RWPE1 (cell line): Measurements from ENCODE around the gene SH3PXD2A.
A peak's percentile ranks its signal among the peaks of the same experiment; 100 is the strongest.

ENCODE experiments used
- CTCF ChIA-PET: fragments of 350-600 bp; sonication (Branson Sonifier 250); formaldehyde crosslinking; extraction: SDS; loops from one replicate; lab custom pipeline; 2021; lab: Yijun Ruan, JAX
- POLR2A ChIA-PET: fragments of 400-600 bp; formaldehyde crosslinking; extraction: SDS; loops from one replicate; lab custom pipeline; 2020; ENCODE audit warnings: antibody characterized with exemption; ENCODE audit not compliant: low non-redundant PET; lab: Yijun Ruan, JAX
- DNase-seq: peaks from one replicate; pipeline ENCODE4 v3.0.0; 2012; ENCODE audit warnings: low spot score
- H3K27ac ChIP-seq: fragments of 450-650 bp; 2 replicates; pipeline ENCODE4 v1.5.1; 2017
- TF ChIP-seq, protein P1 (sequence below): fragments of 450-650 bp; conservative IDR thresholded peaks from 2 replicates; pipeline ENCODE4 v1.5.1; 2017; ENCODE audit warnings: low read depth, mild to moderate bottlenecking

The SH3PXD2A gene, protein sequence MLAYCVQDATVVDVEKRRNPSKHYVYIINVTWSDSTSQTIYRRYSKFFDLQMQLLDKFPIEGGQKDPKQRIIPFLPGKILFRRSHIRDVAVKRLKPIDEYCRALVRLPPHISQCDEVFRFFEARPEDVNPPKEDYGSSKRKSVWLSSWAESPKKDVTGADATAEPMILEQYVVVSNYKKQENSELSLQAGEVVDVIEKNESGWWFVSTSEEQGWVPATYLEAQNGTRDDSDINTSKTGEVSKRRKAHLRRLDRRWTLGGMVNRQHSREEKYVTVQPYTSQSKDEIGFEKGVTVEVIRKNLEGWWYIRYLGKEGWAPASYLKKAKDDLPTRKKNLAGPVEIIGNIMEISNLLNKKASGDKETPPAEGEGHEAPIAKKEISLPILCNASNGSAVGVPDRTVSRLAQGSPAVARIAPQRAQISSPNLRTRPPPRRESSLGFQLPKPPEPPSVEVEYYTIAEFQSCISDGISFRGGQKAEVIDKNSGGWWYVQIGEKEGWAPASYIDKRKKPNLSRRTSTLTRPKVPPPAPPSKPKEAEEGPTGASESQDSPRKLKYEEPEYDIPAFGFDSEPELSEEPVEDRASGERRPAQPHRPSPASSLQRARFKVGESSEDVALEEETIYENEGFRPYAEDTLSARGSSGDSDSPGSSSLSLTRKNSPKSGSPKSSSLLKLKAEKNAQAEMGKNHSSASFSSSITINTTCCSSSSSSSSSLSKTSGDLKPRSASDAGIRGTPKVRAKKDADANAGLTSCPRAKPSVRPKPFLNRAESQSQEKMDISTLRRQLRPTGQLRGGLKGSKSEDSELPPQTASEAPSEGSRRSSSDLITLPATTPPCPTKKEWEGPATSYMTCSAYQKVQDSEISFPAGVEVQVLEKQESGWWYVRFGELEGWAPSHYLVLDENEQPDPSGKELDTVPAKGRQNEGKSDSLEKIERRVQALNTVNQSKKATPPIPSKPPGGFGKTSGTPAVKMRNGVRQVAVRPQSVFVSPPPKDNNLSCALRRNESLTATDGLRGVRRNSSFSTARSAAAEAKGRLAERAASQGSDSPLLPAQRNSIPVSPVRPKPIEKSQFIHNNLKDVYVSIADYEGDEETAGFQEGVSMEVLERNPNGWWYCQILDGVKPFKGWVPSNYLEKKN

DNA sequence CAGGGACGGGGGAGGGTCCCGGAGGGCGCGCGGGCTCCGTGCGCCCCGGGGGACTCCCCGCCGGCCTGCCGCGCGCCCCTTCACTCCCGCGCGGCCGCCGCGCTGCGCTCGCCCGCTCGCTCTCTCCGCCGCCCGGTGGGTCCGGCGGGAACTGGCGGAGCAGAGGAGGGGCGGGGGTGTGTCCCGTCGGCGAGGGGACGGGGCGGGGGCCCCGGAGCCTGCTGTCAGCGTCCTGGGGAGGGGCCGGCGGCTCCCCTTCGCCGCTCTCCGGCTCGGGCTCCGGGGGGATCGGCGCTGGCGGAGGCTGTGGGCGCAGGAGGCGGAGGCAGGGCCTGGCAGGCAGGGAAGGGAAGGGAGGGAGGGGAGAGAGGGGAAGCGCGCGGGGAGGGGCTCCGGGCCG, at the start of gene SH3PXD2A:
Gene SH3PXD2A (minus strand): TSS at position 153 of the 400 bp plus-strand sequence. CDS start 310 bp downstream, outside the sequence.
- TF ChIP-seq, protein P1, sequence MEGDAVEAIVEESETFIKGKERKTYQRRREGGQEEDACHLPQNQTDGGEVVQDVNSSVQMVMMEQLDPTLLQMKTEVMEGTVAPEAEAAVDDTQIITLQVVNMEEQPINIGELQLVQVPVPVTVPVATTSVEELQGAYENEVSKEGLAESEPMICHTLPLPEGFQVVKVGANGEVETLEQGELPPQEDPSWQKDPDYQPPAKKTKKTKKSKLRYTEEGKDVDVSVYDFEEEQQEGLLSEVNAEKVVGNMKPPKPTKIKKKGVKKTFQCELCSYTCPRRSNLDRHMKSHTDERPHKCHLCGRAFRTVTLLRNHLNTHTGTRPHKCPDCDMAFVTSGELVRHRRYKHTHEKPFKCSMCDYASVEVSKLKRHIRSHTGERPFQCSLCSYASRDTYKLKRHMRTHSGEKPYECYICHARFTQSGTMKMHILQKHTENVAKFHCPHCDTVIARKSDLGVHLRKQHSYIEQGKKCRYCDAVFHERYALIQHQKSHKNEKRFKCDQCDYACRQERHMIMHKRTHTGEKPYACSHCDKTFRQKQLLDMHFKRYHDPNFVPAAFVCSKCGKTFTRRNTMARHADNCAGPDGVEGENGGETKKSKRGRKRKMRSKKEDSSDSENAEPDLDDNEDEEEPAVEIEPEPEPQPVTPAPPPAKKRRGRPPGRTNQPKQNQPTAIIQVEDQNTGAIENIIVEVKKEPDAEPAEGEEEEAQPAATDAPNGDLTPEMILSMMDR = peak; percentile 43
- CTCF ChIA-PET = interaction anchor here (0.6 to 2.1 kb wide), 8 partner anchors 12 to 158 kb away, joined by 3 to 7 read pairs (median 4); no protein-coding TSS in a partner anchor
- POLR2A ChIA-PET = interaction anchor here (0.8 to 1.3 kb wide), 2 partner anchors 26 to 27 kb away, joined by 3 to 4 read pairs; no protein-coding TSS in a partner anchor
- DNase-seq = peak; percentile 74
- peak within 1 kb of the TSS; percentile 91 for H3K27ac ChIP-seq

DNA sequence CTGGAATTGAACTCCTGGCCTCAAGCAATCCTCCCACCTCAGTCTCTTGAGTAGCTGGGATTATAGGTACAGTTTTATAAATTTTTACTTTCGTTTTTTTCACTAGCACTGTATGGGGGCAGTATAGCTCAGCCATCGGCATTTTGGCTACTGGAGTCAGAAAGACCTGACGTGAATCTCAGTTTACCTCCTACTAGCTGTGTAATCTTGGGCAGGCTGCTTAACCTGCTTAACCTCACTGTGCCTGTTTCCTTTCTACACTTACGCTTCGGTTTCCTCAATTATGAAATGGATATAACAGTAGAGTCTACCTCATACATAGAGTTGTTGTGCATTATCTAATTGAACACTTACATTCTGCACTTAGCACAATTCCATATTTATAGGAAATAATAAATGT, 45.9 kb upstream of the SH3PXD2A start:
- CTCF ChIA-PET = interaction anchor here (1.7 kb wide), 1 partner anchor 13 kb away, joined by 4 read pairs; no protein-coding TSS in a partner anchor
- POLR2A ChIA-PET = no interaction called here
- DNase-seq = no peak
- no peak overlapping the region for H3K27ac ChIP-seq
- TF ChIP-seq, protein P1 = no peak

DNA sequence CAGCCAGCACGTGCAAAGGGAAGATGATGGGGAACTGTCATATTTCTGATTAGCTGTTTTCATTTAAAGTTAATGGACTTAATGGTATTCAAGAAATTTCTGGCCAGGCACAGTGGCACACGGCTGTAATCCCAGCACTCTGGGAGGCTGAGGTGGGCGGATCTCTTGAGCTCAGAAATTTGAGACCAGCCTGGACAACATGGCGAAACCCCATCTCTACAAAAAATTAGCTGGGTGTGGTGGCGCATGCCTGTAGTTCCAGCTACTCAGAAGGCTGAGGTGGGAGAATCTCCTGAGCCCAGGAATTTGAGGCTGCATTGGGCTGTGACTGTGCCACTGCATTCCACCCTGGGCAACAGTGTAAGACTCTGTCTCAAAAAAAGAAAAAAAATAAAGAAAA, 43.9 kb upstream of the SH3PXD2A start:
- H3K27ac ChIP-seq = peak overlapping the region; percentile 65
- TF ChIP-seq, protein P1 = no peak
- no peak for DNase-seq
- ChIA-PET CTCF (interaction anchor here (0.6 to 1.3 kb wide), 3 partner anchors 11 to 413 kb away, joined by 3 to 5 read pairs (median 4); no protein-coding TSS in a partner anchor), POLR2A (interaction anchor here (0.6 kb wide), 2 partner anchors 9 to 409 kb away, joined by 3 to 4 read pairs; no protein-coding TSS in a partner anchor)

DNA sequence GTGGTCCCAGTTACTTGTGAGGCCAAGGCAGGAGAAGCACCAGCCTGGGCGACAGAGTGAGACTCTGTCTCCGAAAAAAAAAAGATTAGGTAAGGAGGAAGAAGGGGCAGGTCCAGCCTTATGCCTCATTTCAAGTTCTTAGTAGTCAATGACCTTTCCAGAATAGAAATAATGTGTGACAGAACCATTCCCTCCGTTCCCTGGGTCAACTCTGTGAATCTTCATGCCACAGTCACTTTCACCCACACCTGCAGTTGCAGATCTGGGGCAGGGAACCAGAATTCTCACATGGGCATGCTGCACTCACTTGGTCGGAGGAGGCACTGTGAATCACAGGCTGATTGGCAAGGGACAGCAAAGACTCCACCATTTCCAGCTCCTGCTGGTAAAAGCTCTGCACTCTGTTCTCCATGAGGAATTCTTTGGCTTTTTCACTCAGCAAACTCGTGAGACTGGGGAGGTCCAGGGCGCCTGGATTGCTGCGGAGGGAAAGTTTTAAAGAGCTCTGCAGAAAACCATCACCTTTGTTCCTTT, 41.9 kb upstream of the SH3PXD2A start:
- TF ChIP-seq, protein P1 = no peak
- peak overlapping the region; percentile 47 for H3K27ac ChIP-seq
- ChIA-PET CTCF (interaction anchor here (1.2 kb wide), 1 partner anchor 351 kb away, joined by 3 read pairs; no protein-coding TSS in a partner anchor), POLR2A (no interaction called here)
- no peak for DNase-seq

DNA sequence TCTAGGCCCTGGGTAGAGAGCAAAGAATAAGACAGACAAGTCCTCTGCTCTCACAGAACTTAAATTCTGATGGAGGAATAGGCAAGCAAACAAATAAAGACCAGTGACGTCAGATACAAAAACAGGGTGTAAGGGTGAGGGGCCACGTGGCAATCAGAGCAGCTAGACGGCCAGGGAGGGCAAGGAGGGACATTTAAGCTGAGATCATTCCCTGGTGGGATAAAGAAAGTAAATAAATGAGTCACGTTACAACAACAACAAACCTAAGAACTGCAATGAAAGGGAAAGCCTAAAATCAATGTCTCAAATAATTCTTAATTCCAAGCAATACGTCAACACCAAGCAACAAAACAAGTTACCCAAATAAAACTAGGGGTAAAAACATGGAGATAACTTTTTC, 40.8 kb upstream of the SH3PXD2A start:
- no peak for DNase-seq
- POLR2A ChIA-PET = no interaction called here
- TF ChIP-seq, protein P1 = no peak
- CTCF ChIA-PET = no interaction called here
- no peak overlapping the region for H3K27ac ChIP-seq
